Testis (tissue), 2 donors: ENCODE measurements around the gene AFP.

Experiments used
- POLR2A ChIP-seq: fragments of 450-650 bp; IDR thresholded peaks from one replicate; pipeline ENCODE4 v1.6.1; 2017; ENCODE audit warnings: antibody characterized with exemption, mild to moderate bottlenecking, moderate library complexity
- TF ChIP-seq, protein P1 (sequence below), 3 experiments: fragments of 450-650 bp in 2 of 3; fragments of 200-600 bp in 1 of 3; sonication (generic) in 1 of 3; IDR thresholded peaks; one replicate each; pipeline ENCODE4 v1.5.1; 2016 to 2019; ENCODE audit warnings: antibody characterized with exemption in 3 of 3, mild to moderate bottlenecking in 2 of 3, moderate library complexity in 1 of 3

DNA sequence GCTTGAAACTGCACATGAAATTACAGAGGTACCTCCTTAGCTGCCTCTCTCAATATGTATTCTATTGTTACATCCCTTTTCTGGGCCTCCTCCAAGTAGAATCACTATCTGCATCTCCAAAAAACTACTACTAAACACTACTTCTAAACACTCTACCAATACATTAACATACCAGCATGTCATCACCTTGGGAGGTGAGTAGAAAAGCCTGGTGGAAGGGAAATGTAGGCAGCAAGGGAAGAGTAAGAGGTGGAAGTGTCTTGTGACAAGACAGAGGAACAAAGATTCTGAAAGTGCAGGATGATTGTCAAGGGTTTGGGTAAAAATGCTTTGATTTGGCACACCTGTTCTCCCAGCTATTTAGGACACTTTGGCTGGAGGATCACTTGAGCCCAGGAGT is 49.1 kb downstream of the AFP start:
- no peak for TF ChIP-seq POLR2A
- TF ChIP-seq, protein P1, sequence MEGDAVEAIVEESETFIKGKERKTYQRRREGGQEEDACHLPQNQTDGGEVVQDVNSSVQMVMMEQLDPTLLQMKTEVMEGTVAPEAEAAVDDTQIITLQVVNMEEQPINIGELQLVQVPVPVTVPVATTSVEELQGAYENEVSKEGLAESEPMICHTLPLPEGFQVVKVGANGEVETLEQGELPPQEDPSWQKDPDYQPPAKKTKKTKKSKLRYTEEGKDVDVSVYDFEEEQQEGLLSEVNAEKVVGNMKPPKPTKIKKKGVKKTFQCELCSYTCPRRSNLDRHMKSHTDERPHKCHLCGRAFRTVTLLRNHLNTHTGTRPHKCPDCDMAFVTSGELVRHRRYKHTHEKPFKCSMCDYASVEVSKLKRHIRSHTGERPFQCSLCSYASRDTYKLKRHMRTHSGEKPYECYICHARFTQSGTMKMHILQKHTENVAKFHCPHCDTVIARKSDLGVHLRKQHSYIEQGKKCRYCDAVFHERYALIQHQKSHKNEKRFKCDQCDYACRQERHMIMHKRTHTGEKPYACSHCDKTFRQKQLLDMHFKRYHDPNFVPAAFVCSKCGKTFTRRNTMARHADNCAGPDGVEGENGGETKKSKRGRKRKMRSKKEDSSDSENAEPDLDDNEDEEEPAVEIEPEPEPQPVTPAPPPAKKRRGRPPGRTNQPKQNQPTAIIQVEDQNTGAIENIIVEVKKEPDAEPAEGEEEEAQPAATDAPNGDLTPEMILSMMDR (IDR thresholded peaks at IDR 0.05): no peak
